HG03097 (cell line): ENCODE results near the gene CTNNA3.

ENCODE experiments used
- ATAC-seq: cut with Tn5 transposase; IDR thresholded peaks from one replicate; pipeline ENCODE4 v1.9.1; 2021; ENCODE audit not compliant: unreplicated experiment, low FRiP score

The CTNNA3 gene

GRCh38 chr10:66627156-66627555 lies 1068.8 kb downstream of the CTNNA3 start:
- no peak for ATAC-seq

GRCh38 chr10:66625709-66626590 lies 1070.0 kb downstream of the CTNNA3 start:
- ATAC-seq: no peak

GRCh38 chr10:66622050-66622449 lies 1073.9 kb downstream of the CTNNA3 start:
- ATAC-seq: no peak

- ATAC-seq: no peak
Observed at GRCh38 chr10:66604195-66604594, 1091.8 kb downstream of the CTNNA3 start.

- no peak for ATAC-seq
Observed at GRCh38 chr10:66591865-66592264, 1104.1 kb downstream of the CTNNA3 start.

GRCh38 chr10:66587680-66588050 lies 1108.3 kb downstream of the CTNNA3 start:
- ATAC-seq: no peak

- ATAC-seq: no peak
Observed at GRCh38 chr10:66586897-66587679, 1108.9 kb downstream of the CTNNA3 start.

GRCh38 chr10:66586073-66586472 lies 1109.9 kb downstream of the CTNNA3 start:
- no peak for ATAC-seq

- ATAC-seq: no peak
Observed at GRCh38 chr10:66575251-66575855, 1120.6 kb downstream of the CTNNA3 start.

- no peak for ATAC-seq
Observed at GRCh38 chr10:66572700-66573099, 1123.3 kb downstream of the CTNNA3 start.

GRCh38 chr10:66565999-66566398 lies 1130.0 kb downstream of the CTNNA3 start:
- no peak for ATAC-seq

GRCh38 chr10:66564287-66564686 lies 1131.7 kb downstream of the CTNNA3 start:
- ATAC-seq: no peak

- ATAC-seq: no peak
Observed at GRCh38 chr10:66555061-66555460, 1140.9 kb downstream of the CTNNA3 start.

GRCh38 chr10:66552331-66552730 lies 1143.7 kb downstream of the CTNNA3 start:
- ATAC-seq: no peak

- ATAC-seq: no peak
Observed at GRCh38 chr10:66550351-66550750, 1145.6 kb downstream of the CTNNA3 start.

GRCh38 chr10:66538908-66539307 lies 1157.1 kb downstream of the CTNNA3 start:
- ATAC-seq: no peak

GRCh38 chr10:66538371-66538770 lies 1157.6 kb downstream of the CTNNA3 start:
- ATAC-seq: no peak

GRCh38 chr10:66537186-66537585 lies 1158.8 kb downstream of the CTNNA3 start:
- ATAC-seq: no peak

GRCh38 chr10:66535439-66535838 lies 1160.6 kb downstream of the CTNNA3 start:
- no peak for ATAC-seq

GRCh38 chr10:66534866-66535265 lies 1161.1 kb downstream of the CTNNA3 start:
- no peak for ATAC-seq

GRCh38 chr10:66521506-66521905 lies 1174.5 kb downstream of the CTNNA3 start:
- no peak for ATAC-seq
